ENCODE data around the gene LRRC75A. TPM values are rescaled to one million over a fixed set of nuclear protein-coding genes. Genes with fewer than 3 reads are reported as not detected.
"Not testable (repeated sequence)": the region's sequence is repeated elsewhere in the genome, so short reads cannot be mapped to it uniquely, and the experiment has no call there.

LRRC75A gene
- total RNA-seq, 1 donor from 2014 or later, result 1.4 TPM

GRCh38 chr17:16419929-16420271 lies 72.1 kb downstream of the LRRC75A start:
- intact Hi-C loops (cut with DNase I), result no loop called here
- peak; percentile 73 for DNase-seq (ENCODE audit: low spot score)

- DNase-seq (ENCODE audit: low spot score), result no peak
- intact Hi-C loops (cut with DNase I), result no loop called here
Observed at GRCh38 chr17:16419074-16419928, 72.7 kb downstream of the LRRC75A start.

- intact Hi-C loops (cut with DNase I), result no loop called here
- no peak for DNase-seq (ENCODE audit: low spot score)
Observed at GRCh38 chr17:16418685-16419068, 73.3 kb downstream of the LRRC75A start.

DNA sequence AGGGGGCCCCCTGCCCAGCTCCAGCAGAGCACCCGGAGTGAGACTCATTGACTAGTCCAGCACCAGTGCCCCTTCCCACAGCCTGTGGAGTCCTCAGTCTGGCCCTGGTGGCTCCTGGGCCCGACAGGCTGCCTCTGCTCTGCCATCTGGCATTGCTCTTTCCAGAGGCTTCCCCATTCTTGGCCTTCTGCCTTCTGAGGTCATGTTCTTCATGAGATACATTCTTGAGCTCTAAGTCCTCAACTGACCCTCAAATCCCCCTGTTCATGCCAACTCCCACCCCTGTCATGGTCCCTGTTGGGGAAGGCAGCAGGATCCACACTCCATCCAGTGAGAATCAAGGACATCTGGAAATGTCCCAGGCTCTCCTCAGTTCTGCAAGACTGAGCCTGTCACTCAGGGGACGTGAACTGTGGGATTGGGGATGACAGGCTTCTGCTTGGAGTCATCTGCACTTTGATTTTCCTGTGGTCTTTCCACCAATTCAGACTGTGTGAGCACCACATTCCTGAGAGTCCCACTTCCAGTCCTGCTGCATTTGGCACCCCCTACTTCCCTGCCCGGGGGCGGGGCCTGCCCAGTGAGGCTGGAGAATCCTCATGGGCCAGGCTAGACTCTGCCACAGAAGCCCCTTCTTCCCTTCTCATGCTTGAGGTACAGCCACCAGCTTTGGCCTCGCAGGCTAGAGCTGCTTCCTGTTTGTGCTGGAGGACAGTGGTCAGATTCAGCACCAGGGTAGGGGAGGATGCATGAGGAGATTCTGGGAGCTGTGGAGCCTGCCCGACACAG lies 73.9 kb downstream of the LRRC75A start:
- no peak for DNase-seq (ENCODE audit: low spot score)
- intact Hi-C loops (cut with DNase I), result loop anchor here (2.0 kb wide), 1 partner anchor 37 kb away; the partner anchor contains the start of gene UBB

DNA sequence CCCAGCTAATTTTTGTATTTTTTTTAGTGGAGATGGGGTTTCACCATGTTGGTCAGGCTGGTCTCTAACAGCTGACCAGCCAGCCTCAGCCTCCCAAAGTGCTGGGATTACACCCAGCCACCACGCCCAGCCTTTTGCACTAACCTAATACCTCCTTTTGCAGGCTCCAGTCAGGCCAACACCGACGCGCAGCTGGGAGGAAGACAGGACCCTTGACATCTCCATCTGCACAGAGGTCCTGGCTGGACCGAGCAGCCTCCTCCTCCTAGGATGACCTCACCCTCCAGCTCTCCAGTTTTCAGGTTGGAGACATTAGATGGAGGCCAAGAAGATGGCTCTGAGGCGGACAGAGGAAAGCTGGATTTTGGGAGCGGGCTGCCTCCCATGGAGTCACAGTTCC lies 74.6 kb downstream of the LRRC75A start:
- intact Hi-C loops (cut with DNase I), result loop anchor here (2.0 kb wide), 1 partner anchor 37 kb away; the partner anchor contains the start of gene UBB
- DNase-seq (ENCODE audit: low spot score), result no peak

DNA sequence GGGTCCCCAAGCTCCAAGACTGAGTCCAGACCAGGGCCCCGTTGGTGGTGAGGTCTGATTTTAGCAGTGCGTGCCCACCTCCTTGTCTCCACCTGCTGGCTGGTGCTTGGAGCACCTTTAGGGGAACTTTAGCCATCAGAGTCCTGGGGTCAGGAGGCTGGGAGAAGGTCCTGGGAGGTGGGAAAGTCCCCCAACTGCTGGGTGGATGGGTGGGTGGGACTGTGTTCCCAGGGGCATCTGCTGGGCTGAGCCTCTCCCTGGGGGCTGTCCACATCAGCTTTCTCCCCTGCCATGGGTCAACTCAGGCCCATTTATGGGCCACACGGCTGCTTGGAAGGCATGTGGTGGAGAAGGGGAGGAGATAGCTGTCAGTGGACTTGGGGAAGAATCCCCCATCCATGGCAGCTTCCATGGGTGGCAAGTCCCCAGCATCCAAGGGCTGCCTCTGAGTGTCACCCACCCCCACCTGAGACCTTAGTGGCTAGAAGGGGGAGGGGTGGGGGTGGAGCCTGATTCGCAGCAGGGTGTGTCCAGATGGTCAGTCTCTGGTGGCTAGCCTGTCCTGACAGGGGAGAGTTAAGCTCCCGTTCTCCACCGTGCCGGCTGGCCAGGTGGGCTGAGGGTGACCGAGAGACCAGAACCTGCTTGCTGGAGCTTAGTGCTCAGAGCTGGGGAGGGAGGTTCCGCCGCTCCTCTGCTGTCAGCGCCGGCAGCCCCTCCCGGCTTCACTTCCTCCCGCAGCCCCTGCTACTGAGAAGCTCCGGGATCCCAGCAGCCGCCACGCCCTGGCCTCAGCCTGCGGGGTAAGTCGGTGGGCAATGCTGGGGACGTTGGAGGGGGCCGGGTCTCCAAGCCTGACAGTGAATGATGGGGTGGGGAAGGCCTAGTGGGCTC lies 76.7 kb downstream of the LRRC75A start, which contains the start of gene TRPV2:
TRPV2 (plus strand) TSS at position 541 of the 894 bp plus-strand sequence. CDS start 2,098 bp downstream, outside the sequence.
- no peak for DNase-seq (ENCODE audit: low spot score)
- intact Hi-C loops (cut with DNase I), result no loop called here

GRCh38 chr17:16407911-16408588 lies 83.9 kb downstream of the LRRC75A start:
- intact Hi-C loops (cut with DNase I), result no loop called here
- no peak for DNase-seq (ENCODE audit: low spot score)

- intact Hi-C loops (cut with DNase I), result no loop called here
- DNase-seq (ENCODE audit: low spot score), result peak; percentile 80
Observed at GRCh38 chr17:16406742-16407674, 85.0 kb downstream of the LRRC75A start.

GRCh38 chr17:16403847-16404246 lies 88.1 kb downstream of the LRRC75A start:
- DNase-seq (ENCODE audit: low spot score); intact Hi-C loops (cut with DNase I): not testable (repeated sequence)

GRCh38 chr17:16398270-16399267 lies 93.4 kb downstream of the LRRC75A start:
- intact Hi-C loops (cut with DNase I), result no loop called here
- DNase-seq (ENCODE audit: low spot score), result no peak

DNA sequence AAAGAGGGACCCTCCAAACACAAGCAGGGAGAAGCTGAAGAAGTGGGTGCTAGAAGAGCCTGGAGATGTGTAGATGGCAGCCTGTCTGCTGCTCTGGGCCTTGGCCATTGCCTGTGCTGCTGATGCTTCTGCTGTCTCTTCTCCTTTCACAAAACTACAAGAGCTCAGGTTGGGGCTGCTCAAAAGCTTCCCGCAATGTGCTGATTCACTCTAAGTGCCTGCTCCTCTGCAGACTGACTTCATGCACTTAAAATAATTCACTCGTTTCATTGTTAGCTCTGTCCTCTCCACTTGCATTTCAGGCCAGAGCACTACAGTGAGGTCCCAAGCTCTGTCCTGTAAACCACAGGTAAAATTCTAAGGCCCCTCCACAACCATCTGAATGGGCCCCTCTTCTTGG lies 95.3 kb downstream of the LRRC75A start:
- intact Hi-C loops (cut with DNase I); DNase-seq (ENCODE audit: low spot score): not testable (repeated sequence)

- intact Hi-C loops (cut with DNase I); DNase-seq (ENCODE audit: low spot score): not testable (repeated sequence)
Observed at GRCh38 chr17:16395887-16396286, 96.1 kb downstream of the LRRC75A start.

DNA sequence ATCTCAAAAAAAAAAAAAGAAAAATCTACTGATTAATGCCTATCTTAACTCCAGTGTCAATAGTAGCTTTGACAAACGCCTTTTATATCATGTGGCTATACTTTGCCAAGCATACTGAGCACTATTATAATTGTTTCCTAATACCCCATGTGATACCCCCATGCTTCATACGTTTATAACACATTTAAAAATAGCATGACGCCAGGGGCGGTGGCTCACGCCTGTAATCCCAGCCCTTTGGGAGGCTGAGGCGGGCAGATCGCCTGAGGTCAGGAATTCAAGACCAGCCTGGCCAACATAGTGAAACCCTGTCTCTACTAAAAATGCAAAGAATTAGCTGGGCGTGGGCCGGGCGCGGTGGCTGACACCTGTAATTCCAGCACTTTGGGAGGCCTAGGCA lies 99.5 kb downstream of the LRRC75A start:
- DNase-seq (ENCODE audit: low spot score); intact Hi-C loops (cut with DNase I): not testable (repeated sequence)
